Measurements from ENCODE around the gene RAF1.
A peak's percentile ranks its signal among the peaks of the same experiment; 100 is the strongest.
"Not testable (repeated sequence)": the region's sequence is repeated elsewhere in the genome, so short reads cannot be mapped to it uniquely, and the experiment has no call there.

RAF1 gene

DNA sequence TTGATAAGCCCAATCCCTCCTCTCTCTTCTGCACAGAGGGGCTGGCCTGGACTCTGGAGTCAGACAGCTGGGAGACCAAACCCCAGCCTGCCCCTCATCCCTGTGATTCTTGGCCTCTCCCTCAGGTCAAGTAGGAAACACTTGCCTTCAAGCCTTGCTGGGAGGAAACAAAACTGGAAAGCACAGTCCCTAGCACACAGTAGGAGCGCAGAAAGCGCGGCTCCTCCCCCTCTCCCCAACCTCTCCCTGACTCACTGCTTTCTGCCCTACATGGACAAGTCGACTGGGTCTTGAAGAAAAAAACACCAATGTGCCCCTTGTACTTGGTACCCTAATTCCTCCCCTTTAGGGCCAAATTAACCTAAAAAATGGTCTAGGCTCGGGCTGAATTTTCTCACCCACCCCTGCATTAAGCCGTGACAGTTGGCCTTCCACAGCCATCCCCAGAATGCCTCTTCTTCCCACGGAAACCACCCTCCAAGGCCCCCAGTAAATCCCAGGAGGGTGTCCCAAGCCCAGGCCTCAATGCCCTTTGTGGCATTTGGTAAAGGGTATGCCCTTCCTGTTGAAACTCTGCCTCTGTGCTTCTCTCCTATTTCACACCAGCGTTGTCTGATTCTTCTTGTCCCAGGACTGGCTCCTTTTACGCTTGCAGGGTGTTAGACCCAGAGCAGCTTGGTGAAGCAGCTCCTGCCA, 11.3 kb upstream of the RAF1 start:
- no peak for DNase-seq

DNA sequence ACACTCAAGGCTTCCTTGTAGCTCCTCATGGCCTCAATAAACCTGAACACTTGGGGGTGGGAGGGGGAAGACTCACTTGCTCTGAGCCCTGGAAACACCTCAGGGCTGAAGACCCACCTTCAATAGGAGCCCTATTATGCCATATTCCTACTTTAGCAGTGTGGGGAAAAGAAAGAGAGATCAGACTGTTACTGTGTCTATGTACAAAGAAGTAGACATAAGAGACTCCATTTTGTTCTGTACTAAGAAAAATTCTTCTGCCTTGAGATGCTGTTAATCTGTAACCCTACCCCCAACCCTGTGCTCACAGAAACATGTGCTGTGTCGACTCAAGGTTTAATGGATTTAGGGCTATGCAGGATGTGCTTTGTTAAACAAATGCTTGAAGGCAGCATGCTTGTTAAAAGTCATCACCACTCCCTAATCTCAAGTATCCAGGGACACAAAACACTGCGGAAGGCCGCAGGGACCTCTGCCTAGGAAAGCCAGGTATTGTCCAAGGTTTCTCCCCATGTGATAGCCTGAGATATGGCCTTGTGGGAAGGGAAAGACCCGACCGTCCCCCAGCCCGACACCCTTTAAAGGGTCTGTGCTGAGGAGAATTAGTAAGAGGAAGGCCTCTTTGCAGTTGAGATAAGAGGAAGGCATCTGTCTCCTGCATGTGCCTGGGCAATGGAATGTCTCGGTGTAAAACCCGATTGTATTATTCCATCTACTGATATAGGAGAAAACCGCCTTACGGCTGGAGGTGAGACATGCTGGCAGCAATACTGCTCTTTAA, 10.2 kb upstream of the RAF1 start:
- not testable (repeated sequence) for DNase-seq

GRCh38 chr3:12671120-12671450, 7.2 kb upstream of the RAF1 start:
- no peak for DNase-seq

DNA sequence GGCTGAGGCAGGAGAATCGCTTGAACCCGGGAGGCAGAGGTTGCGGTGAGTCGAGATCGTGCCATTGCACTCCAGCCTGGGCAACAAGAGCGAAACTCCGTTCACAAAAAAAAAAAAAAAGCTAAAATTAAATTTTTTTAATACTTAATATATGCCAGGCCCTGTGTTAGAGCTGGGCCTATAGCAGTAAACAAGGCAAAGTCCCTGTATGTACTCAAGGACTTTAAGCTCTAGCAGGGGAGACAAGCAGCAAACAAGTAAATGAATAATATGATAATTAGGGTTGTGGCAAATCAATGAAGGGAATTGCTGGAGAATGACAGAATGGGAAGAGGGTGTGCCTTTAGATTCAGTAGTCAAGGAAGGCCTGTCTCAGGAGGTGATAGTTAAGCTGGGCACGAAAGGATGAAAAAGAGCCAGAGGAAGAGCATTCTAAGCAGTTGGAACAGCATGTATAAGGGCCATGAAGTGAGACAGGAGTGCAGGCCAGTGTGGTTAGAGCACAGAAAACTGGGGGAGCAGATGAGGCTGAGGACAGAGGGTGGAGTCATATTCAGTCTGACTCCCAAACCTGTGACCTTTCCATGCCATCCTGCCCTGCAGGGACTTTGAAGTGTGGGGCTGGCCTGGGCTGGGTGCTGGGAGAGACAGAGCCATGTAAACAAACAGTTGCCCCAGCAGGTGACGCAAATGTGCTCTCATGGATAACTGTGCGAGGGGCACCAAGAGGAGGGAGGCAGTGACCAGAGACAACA, 6.6 kb upstream of the RAF1 start:
- DNase-seq: no peak

- peak; percentile 29 to 65 for DNase-seq
Measured at GRCh38 chr3:12663401-12663935, 449 bp downstream of the RAF1 start.

DNA sequence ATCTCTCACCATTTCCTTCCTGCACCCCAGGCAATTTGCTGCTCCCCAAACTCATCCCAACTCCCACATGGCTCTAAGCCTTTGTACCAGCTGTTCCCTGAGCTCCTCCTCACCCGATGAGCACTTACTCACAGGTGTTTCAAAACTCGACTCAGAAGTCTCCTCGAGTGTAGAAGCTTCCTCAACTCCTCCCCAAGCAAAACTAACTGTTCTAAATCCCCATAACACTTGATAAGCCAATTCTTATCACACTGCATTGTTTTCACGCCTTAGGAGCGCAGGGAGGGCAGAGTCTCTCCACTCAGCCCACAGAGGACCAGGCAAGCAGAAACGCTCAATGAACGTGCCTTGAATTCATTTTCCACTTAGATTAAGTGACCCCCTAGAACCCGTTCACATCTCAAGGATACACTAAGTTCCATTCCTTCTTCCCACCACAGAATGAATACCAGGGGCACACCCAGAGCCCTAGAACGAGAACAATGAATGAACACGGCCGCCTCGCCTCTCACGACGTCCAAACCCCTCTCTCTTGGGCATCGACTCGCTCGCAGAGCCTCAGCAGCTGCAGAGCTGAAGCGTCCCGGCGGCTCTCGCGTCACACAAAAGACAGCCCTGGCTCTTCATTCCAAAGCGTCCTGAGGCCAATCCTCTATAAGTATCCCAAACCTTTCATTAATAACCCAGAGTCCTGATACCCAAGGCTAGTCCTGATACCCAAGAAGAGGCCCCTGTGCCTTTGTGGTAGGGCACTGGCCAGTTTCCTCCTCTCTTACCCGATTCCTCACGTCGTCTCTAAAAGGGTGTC, 1.1 kb downstream of the RAF1 start:
- peak; percentile 71 to 76 for DNase-seq

- no peak for DNase-seq
Measured at GRCh38 chr3:12661926-12662592, 1.9 kb downstream of the RAF1 start.

DNA sequence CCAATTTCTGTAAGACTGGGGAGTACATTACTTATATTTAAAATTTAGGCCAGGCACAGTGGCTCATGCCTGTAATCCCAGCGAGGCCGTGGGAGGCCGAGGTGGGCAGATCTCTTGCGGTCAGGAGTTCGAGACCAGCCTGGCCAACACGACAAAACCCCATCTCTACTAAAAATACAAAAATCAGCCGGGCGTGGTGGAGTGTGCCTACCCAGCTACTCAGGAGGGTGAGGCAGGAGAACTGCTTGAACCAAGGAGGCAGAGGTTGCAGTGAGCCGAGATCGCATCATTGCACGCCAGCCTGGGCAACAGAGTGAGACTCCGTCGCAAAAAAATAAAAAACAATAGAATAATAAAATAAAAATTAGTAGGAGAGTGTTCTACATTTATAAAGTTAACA, 2.5 kb downstream of the RAF1 start:
- not testable (repeated sequence) for DNase-seq

DNA sequence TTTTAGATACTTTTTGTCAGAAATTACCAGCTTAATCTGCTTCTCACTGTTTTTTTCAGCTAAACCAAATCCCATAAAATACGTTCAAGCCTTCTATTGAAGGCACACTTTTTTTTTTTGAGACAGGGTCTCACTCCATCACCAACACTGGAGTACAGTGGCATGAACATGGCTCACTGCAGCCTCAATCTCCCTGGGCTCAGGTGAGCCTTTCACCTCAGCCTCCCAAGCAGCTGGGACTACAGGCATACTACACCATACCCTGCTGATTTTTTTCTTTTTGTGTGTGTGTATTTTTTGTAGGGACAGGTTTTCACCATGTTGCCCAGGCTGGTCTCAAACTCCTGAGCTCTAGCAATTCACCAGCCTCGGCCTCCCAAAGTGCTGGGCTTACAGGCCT, 3.7 kb downstream of the RAF1 start:
- DNase-seq: no peak

DNA sequence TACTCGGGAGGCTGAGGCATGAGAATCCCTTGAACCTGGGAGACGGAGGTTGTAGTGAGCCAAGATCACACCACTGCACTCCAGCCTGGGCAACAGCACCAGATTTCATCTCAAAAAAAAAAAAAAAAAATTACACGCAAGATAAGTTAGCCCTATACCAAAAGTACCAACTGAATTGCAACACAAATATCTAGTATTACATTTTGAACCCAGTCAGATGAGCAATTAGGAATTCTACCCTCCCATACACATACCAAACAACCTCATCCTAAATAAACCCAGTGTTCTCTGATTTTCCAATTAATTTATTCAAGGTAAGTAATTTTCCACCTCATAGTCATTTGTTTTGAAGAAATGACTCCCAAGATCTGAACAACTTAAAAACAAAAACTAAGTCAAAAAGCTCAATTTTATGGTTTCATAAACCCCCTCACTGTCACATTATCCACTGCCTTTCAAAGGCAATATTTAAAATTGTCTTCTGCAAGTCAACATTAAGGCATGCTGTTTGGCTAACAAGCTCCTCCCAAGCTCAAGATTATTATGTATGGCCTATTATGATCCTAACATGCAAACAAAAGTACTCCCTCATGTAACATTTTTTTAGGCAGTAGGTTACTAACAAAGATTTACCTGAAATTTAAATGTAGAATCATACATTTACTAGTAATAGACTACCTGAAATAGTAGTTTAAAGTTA, 4.5 kb downstream of the RAF1 start:
- DNase-seq: no peak

- no peak for DNase-seq
Measured at GRCh38 chr3:12658593-12659058, 5.3 kb downstream of the RAF1 start.

DNA sequence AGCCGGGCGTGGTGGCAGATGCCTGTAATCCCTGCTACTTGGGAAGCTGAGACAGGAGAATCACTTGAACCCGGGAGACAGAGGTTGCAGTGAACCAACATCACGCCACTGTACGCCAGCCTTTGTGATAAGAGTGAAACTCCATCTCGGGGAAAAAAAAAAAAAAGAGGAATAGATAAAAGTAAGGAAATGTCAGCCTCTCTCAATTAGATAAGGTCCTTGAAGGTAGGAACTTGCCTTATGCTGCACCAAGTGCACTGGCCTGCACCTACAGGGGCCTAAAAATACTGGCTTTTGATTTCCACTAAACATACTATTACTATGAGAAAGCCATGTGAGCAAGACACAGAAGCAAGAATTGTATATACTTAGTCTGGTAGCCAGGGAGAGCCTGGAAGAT, 7.1 kb downstream of the RAF1 start:
- DNase-seq: no peak

DNA sequence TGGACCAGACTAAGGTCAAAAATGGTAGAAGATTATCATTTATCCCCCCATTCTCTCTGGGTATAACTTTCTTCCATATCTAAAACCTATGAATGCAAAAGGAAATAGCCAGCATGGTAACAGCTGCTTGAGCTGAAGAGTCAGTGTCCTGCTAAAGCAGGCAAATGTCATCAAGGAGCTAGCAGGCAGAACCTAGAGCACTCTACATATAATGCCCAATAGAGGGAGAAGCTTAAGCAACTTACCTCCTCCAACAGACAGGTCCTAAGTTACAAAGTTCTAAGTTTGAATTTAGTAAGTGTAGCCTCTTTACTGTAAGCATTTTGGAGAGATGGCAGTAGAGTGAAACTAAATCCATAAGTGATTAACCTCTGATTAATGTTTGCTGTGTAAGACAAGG, 7.7 kb downstream of the RAF1 start:
- DNase-seq: no peak

- no peak for DNase-seq
Measured at GRCh38 chr3:12655701-12656100, 8.2 kb downstream of the RAF1 start.

- DNase-seq: no peak
Measured at GRCh38 chr3:12653747-12654146, 10.2 kb downstream of the RAF1 start.

GRCh38 chr3:12648384-12648959, 15.4 kb downstream of the RAF1 start:
- DNase-seq: no peak

- no peak for DNase-seq
Measured at GRCh38 chr3:12644331-12644937, 19.5 kb downstream of the RAF1 start.

DNA sequence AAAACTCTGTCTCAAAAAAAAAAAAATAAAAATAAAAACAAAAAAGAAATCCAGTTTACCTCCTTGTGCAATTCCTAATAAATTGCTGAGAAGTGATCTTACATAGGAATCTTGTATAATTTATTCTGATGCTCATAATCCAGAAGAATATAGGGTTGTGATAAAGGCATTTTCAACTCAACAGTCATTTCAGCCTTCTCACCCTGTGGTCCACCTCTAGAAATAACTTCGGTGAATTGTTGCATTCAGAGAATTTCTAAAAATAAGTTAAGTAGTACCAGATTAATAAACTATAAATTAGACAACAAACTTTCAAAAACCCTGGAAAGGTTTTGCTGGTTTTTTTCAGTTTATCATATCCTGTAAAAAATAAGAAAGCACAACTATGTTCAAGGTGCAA, 20.2 kb downstream of the RAF1 start:
- DNase-seq: no peak

GRCh38 chr3:12643010-12643380, 20.9 kb downstream of the RAF1 start:
- no peak for DNase-seq

DNA sequence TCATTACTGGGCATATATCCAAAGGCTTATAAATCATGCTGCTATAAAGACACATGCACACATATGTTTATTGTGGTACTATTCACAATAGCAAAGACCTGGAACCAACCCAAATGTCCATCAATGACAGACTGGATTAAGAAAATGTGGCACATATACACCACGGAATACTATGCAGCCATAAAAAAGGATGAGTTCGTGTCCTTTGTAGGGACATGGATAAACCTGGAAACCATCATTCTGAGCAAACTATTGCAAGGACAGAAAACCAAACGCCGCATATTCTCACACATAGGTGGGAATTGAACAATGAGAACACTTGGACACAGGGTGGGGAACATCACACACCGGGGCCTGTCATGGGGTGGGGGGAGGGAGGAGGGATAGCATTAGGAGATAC, 23.1 kb downstream of the RAF1 start:
- not testable (repeated sequence) for DNase-seq

Data from inflammatory macrophage (primary cell).